ENCODE data around the gene CARHSP1. TPM values are rescaled to one million over a fixed set of nuclear protein-coding genes. Genes with fewer than 3 reads are reported as not detected.

CARHSP1 gene
- total and polyA plus RNA-seq, 2 of the 8 experiments (the other 6 are each of a cell fraction or from before 2014, with no cell fraction given) = 292 to 300 TPM

DNA sequence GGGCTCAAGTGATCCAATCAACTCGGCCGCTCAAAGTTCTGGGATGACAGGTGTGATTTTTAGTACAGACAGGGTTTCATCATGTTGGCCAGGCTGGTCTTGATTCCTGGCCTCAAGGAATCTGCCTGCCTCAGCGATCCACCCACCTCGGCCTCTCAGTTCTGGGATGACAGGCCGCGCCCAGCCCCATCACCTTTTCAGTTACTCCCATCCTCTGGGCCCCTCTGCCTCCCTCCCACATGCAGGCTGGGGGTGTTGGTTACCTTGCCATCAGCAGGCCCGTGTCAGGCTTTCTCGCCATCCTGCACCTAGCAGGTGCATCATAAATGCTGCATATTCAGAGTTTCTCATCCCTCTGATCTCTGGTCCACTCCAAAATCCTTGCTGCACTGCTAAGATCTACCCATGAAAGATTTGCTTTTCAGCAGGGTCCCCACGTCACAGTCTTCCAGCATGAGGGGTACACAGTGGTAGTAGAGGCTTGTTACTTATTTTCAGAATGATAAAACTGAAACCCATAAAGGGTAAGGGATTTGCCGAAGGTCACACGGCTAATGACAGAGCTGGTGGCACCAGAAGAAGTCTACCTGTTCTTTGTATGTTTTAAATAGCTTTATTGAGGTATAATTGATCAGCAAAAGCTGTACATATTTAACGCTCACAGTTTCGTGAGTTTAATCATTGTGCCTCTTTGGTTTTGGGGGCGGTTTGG is 54.6 kb downstream of the CARHSP1 start:
- Histone ChIP-seq H3K4ac (replicated peaks; ENCODE audit: insufficient read length, low read depth, low read length) (no peak overlapping the region), H3K14ac (ENCODE audit: insufficient read length) (no peak overlapping the region), H3K9ac (replicated peaks in 1 of 4; ENCODE audit: extremely low read depth in 1 of 4, low read depth in 3 of 4, low read length in 3 of 4) (no peak overlapping the region), H3K9me3 (ENCODE audit: insufficient read depth in 2 of 2, low read depth in 1 of 2, low read length in 1 of 2) (no peaks in the 10 kb centered on the region), H4K8ac (ENCODE audit: extremely low read depth, insufficient read depth, low read length) (no peak overlapping the region), H4K91ac (replicated peaks; ENCODE audit: insufficient read length, low read length) (no peak overlapping the region), H2BK15ac (ENCODE audit: low read length) (no peak overlapping the region), H3K27ac (ENCODE audit: low read depth, low read length) (no peak overlapping the region), H3K4me3 (ENCODE audit: extremely low read depth in 1 of 4, insufficient read depth in 2 of 4, low read depth in 3 of 4, low read length in 4 of 4) (no peak overlapping the region), H4K20me1 (replicated peaks in 1 of 2; ENCODE audit: control insufficient read depth in 1 of 2, insufficient read depth in 2 of 2, low read length in 2 of 2) (peaks cover 0 to 5% of the 10 kb centered on the region in 2 experiments), H2AK5ac (ENCODE audit: low read depth, low read length) (no peak overlapping the region), H3K56ac (replicated peaks; ENCODE audit: insufficient read length, low read depth, low read length) (no peak overlapping the region), H2BK120ac (replicated peaks; ENCODE audit: low read depth, low read length) (no peak overlapping the region), H3K4me2 (ENCODE audit: insufficient read depth in 1 of 2, low read depth in 2 of 2, low read length in 2 of 2) (no peak overlapping the region), H3K36me3 (ENCODE audit: control insufficient read depth in 2 of 4, insufficient read depth in 4 of 4, low read length in 3 of 4) (peaks cover 26 to 79% (median 57%) of the 10 kb centered on the region in 4 experiments), H3K79me1 (ENCODE audit: low read depth, low read length) (no peaks in the 10 kb centered on the region), H3K18ac (ENCODE audit: extremely low read depth, low read length) (no peak overlapping the region), H4K5ac (ENCODE audit: insufficient read length, low read depth, low read length) (no peak overlapping the region), H3K23me2 (ENCODE audit: low read depth, low read length) (no peaks in the 10 kb centered on the region), H2BK12ac (ENCODE audit: low read depth, low read length) (no peak overlapping the region), H3K4me1 (replicated peaks in 1 of 4; ENCODE audit: control insufficient read depth in 3 of 4, insufficient read depth in 4 of 4, low read length in 3 of 4) (no peaks in the 10 kb centered on the region), H2BK5ac (ENCODE audit: low read depth, low read length) (no peak overlapping the region), H3K79me2 (ENCODE audit: control insufficient read depth in 1 of 2, insufficient read depth in 2 of 2, low read length in 2 of 2) (no peaks in the 10 kb centered on the region), H3K27me3 (replicated peaks in 1 of 4; ENCODE audit: control insufficient read depth in 3 of 4, extremely low read depth in 1 of 4, insufficient read depth in 3 of 4, low read length in 3 of 4) (no peaks in the 10 kb centered on the region), H2AFZ (ENCODE audit: low read length) (no peak overlapping the region), H3K23ac (ENCODE audit: insufficient read length) (no peak overlapping the region), H2BK20ac (ENCODE audit: low read length) (no peak overlapping the region)
- FAIRE-seq (no peak), DNase-seq (ENCODE audit: low read depth in 1 of 2, low spot score in 2 of 2) (no peak)
- 91% methylated on average over 14 of the region's 14 CpGs; no CpG with 5 or more reads in 1 of the 2 experiments for WGBS, 2 experiments (ENCODE audit: extremely low coverage in 1 of 2, insufficient coverage in 1 of 2, insufficient read length in 1 of 2, insufficient replicate concordance in 2 of 2, low coverage in 1 of 2, low lambda C conversion rate in 2 of 2, missing lambda C conversion rate in 1 of 2)
- ChIA-PET CTCF (ENCODE audit: partially characterized antibody) (interaction anchor here (1.0 kb wide), 1 partner anchor 165 kb away, joined by 3 read pairs; no protein-coding TSS in a partner anchor), POLR2A (ENCODE audit: partially characterized antibody) (no interaction called here)
- TF ChIP-seq SAP30 (IDR thresholded peaks at IDR 0.05; ENCODE audit: insufficient read depth, insufficient replicate concordance, low read length) = no peak
- no peak for TF ChIP-seq RBBP5 (IDR thresholded peaks at IDR 0.05; ENCODE audit: borderline replicate concordance, low read depth, low read length)
- TF ChIP-seq HDAC6 (IDR thresholded peaks at IDR 0.05; ENCODE audit: low read depth, low read length) = no peak
- TF ChIP-seq ZNF274 (IDR thresholded peaks at IDR 0.05; ENCODE audit: borderline replicate concordance, extremely low read depth, low read length) = no peak
- TF ChIP-seq RNF2 (IDR thresholded peaks at IDR 0.05; ENCODE audit: borderline replicate concordance, low read depth, low read length, missing control alignments, poor library complexity, severe bottlenecking) = no peak
- TF ChIP-seq KDM4A (IDR thresholded peaks at IDR 0.05; ENCODE audit: low read depth, low read length, severe bottlenecking) = no peak
- TF ChIP-seq HDAC2 (IDR thresholded peaks at IDR 0.05; ENCODE audit: borderline replicate concordance in 1 of 2, low read depth in 2 of 2, low read length in 2 of 2) = no peak
- no peak for TF ChIP-seq NANOG (IDR thresholded peaks at IDR 0.05; ENCODE audit: insufficient read depth, low read depth, low read length, poor library complexity, severe bottlenecking)
- no peak for TF ChIP-seq KDM5A (IDR thresholded peaks at IDR 0.05; ENCODE audit: low read length)
- no peak for TF ChIP-seq GTF2F1 (IDR thresholded peaks at IDR 0.05; ENCODE audit: borderline replicate concordance, low read depth, low read length)
- no peak for TF ChIP-seq POLR2AphosphoS5 (IDR thresholded peaks at IDR 0.05; ENCODE audit: low read depth, low read length)
